ENCODE data around the gene DGAT2L6.
"Not testable (repeated sequence)": the region's sequence is repeated elsewhere in the genome, so short reads cannot be mapped to it uniquely, and the experiment has no call there.

DGAT2L6 gene

GRCh38 chrX:70201732-70202131 is 24.4 kb downstream of the DGAT2L6 start:
- DNase-seq, result no peak

GRCh38 chrX:70208479-70208878 is 31.2 kb downstream of the DGAT2L6 start:
- DNase-seq, result no peak

- not testable (repeated sequence) for DNase-seq
These were observed 32.3 kb downstream of the DGAT2L6 start for GRCh38 chrX:70209570-70209969.

GRCh38 chrX:70219938-70220764 is 42.9 kb downstream of the DGAT2L6 start:
- no peak for DNase-seq

- no peak for DNase-seq
These were observed 48.8 kb downstream of the DGAT2L6 start for GRCh38 chrX:70226048-70226447.

- DNase-seq, result no peak
These were observed 49.4 kb downstream of the DGAT2L6 start for GRCh38 chrX:70226687-70227086.

GRCh38 chrX:70231666-70232065 is 54.4 kb downstream of the DGAT2L6 start:
- DNase-seq, result no peak

- DNase-seq, result no peak
These were observed 57.1 kb downstream of the DGAT2L6 start, which contains the start of gene AWAT1 for GRCh38 chrX:70234355-70234754. Gene AWAT1 (plus strand): TSS chrX:70234655. CDS start chrX:70234696, 41 bp downstream.

GRCh38 chrX:70240751-70241150 is 63.5 kb downstream of the DGAT2L6 start:
- DNase-seq, result no peak

- DNase-seq, result no peak
These were observed 64.2 kb downstream of the DGAT2L6 start for GRCh38 chrX:70241501-70241900.

GRCh38 chrX:70243601-70244000 is 66.3 kb downstream of the DGAT2L6 start:
- DNase-seq, result not testable (repeated sequence)

GRCh38 chrX:70244881-70245280 is 67.6 kb downstream of the DGAT2L6 start:
- no peak for DNase-seq

GRCh38 chrX:70247252-70247651 is 70.0 kb downstream of the DGAT2L6 start:
- DNase-seq, result no peak

- DNase-seq, result no peak
These were observed 75.2 kb downstream of the DGAT2L6 start for GRCh38 chrX:70252491-70252890.

GRCh38 chrX:70253377-70254062 is 76.2 kb downstream of the DGAT2L6 start:
- DNase-seq, result peak; percentile 23

GRCh38 chrX:70254063-70254400 is 76.7 kb downstream of the DGAT2L6 start:
- DNase-seq, result no peak

GRCh38 chrX:70254909-70255308 is 77.6 kb downstream of the DGAT2L6 start:
- DNase-seq, result no peak

Data from NCI-H1105 treated with DMSO at 0.1 percent for 48 hours (cell line).